Measurements from ENCODE around the gene HOXD1. TPM values are rescaled to one million over a fixed set of nuclear protein-coding genes. Genes with fewer than 3 reads are reported as not detected.

Gene HOXD1
- total RNA-seq, 1 donor from 2014 or later: not detected

- no peaks in the 10 kb centered on the region for H3K4me1 Mint-ChIP-seq (ENCODE audit: low read depth)
- H3K36me3 Mint-ChIP-seq (ENCODE audit: insufficient read depth): no peaks in the 10 kb centered on the region
- no peak overlapping the region for H3K4me3 Mint-ChIP-seq (ENCODE audit: low read depth)
- H3K27ac Mint-ChIP-seq: no peak overlapping the region
- no peaks in the 10 kb centered on the region for H3K9me3 Mint-ChIP-seq (ENCODE audit: low read depth)
- H3K27me3 Mint-ChIP-seq: peaks cover 7% of the 10 kb centered on the region
- no peak for TF ChIP-seq CTCF (IDR thresholded peaks at IDR 0.05; ENCODE audit: unreplicated experiment)
- DNase-seq (ENCODE audit: low spot score, unreplicated experiment): no peak
Observed at GRCh38 chr2:176213406-176213805, 24.9 kb downstream of the HOXD1 start.

GRCh38 chr2:176227874-176228273 is 39.4 kb downstream of the HOXD1 start:
- Mint-ChIP-seq H3K4me3 (ENCODE audit: low read depth) (no peak overlapping the region), H3K27ac (no peak overlapping the region), H3K9me3 (ENCODE audit: low read depth) (no peaks in the 10 kb centered on the region), H3K36me3 (ENCODE audit: insufficient read depth) (no peaks in the 10 kb centered on the region), H3K27me3 (peaks cover 27% of the 10 kb centered on the region), H3K4me1 (ENCODE audit: low read depth) (no peaks in the 10 kb centered on the region)
- no peak for DNase-seq (ENCODE audit: low spot score, unreplicated experiment)
- no peak for TF ChIP-seq CTCF (IDR thresholded peaks at IDR 0.05; ENCODE audit: unreplicated experiment)

GRCh38 chr2:176234156-176234555 is 45.7 kb downstream of the HOXD1 start:
- no peak for DNase-seq (ENCODE audit: low spot score, unreplicated experiment)
- Mint-ChIP-seq H3K27me3 (peaks cover 18% of the 10 kb centered on the region), H3K27ac (no peak overlapping the region), H3K4me3 (ENCODE audit: low read depth) (no peak overlapping the region), H3K36me3 (ENCODE audit: insufficient read depth) (no peaks in the 10 kb centered on the region), H3K9me3 (ENCODE audit: low read depth) (no peaks in the 10 kb centered on the region), H3K4me1 (ENCODE audit: low read depth) (no peaks in the 10 kb centered on the region)
- no peak for TF ChIP-seq CTCF (IDR thresholded peaks at IDR 0.05; ENCODE audit: unreplicated experiment)

GRCh38 chr2:176234940-176235339 is 46.5 kb downstream of the HOXD1 start:
- no peaks in the 10 kb centered on the region for H3K36me3 Mint-ChIP-seq (ENCODE audit: insufficient read depth)
- H3K9me3 Mint-ChIP-seq (ENCODE audit: low read depth): no peaks in the 10 kb centered on the region
- no peak for DNase-seq (ENCODE audit: low spot score, unreplicated experiment)
- H3K4me1 Mint-ChIP-seq (ENCODE audit: low read depth): no peaks in the 10 kb centered on the region
- no peak for TF ChIP-seq CTCF (IDR thresholded peaks at IDR 0.05; ENCODE audit: unreplicated experiment)
- no peak overlapping the region for H3K4me3 Mint-ChIP-seq (ENCODE audit: low read depth)
- H3K27ac Mint-ChIP-seq: no peak overlapping the region
- peaks cover 15% of the 10 kb centered on the region for H3K27me3 Mint-ChIP-seq

- Mint-ChIP-seq H3K36me3 (ENCODE audit: insufficient read depth) (no peaks in the 10 kb centered on the region), H3K9me3 (ENCODE audit: low read depth) (no peaks in the 10 kb centered on the region), H3K4me1 (ENCODE audit: low read depth) (no peaks in the 10 kb centered on the region), H3K27ac (no peak overlapping the region), H3K27me3 (peaks cover 14% of the 10 kb centered on the region), H3K4me3 (ENCODE audit: low read depth) (no peak overlapping the region)
- no peak for TF ChIP-seq CTCF (IDR thresholded peaks at IDR 0.05; ENCODE audit: unreplicated experiment)
- no peak for DNase-seq (ENCODE audit: low spot score, unreplicated experiment)
Observed at GRCh38 chr2:176237456-176237855, 49.0 kb downstream of the HOXD1 start.

Measured in progenitor cell of endocrine pancreas (in vitro differentiated cells).